ENCODE data around the gene RPS27L.

Gene RPS27L

GRCh38 chr15:63157118-63157843 is at the start of gene RPS27L:
Gene RPS27L (minus strand): TSS chr15:63157477. CDS start chr15:63157405, 72 bp downstream.
- peak; percentile 93 to 95 for DNase-seq
- Histone ChIP-seq H3K4me1 (peaks cover 0 to 32% (median 4%) of the 10 kb centered on the region in 4 donors), H3K9me3 (no peaks in the 10 kb centered on the region), H3K27me3 (no peaks in the 10 kb centered on the region), H3K27ac (peak within 1 kb of the TSS; percentile 93 to 94), H3K4me3 (peak within 1 kb of the TSS; percentile 77 to 78), H3K36me3 (peaks cover 12 to 29% (median 20%) of the 10 kb centered on the region in 3 donors)
- intact Hi-C loops (cut with DNase I; ENCODE audit: low total_unique reads), result no loop called here
- TF ChIP-seq, protein P1, sequence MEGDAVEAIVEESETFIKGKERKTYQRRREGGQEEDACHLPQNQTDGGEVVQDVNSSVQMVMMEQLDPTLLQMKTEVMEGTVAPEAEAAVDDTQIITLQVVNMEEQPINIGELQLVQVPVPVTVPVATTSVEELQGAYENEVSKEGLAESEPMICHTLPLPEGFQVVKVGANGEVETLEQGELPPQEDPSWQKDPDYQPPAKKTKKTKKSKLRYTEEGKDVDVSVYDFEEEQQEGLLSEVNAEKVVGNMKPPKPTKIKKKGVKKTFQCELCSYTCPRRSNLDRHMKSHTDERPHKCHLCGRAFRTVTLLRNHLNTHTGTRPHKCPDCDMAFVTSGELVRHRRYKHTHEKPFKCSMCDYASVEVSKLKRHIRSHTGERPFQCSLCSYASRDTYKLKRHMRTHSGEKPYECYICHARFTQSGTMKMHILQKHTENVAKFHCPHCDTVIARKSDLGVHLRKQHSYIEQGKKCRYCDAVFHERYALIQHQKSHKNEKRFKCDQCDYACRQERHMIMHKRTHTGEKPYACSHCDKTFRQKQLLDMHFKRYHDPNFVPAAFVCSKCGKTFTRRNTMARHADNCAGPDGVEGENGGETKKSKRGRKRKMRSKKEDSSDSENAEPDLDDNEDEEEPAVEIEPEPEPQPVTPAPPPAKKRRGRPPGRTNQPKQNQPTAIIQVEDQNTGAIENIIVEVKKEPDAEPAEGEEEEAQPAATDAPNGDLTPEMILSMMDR (IDR thresholded peaks at IDR 0.05), result no peak

- H3K4me1 ChIP-seq, result no peaks in the 10 kb centered on the region
- H3K9me3 ChIP-seq, result no peaks in the 10 kb centered on the region
- TF ChIP-seq, protein P1 (IDR thresholded peaks at IDR 0.05), result no peak
- no peak overlapping the region for H3K4me3 ChIP-seq
- H3K27me3 ChIP-seq, result no peaks in the 10 kb centered on the region
- H3K27ac ChIP-seq, result no peak overlapping the region
- intact Hi-C loops (cut with DNase I; ENCODE audit: low total_unique reads), result no loop called here
- no peaks in the 10 kb centered on the region for H3K36me3 ChIP-seq
- DNase-seq, result no peak
Measured at GRCh38 chr15:63206079-63206478, 48.8 kb upstream of the RPS27L start.

- Histone ChIP-seq H3K9me3 (no peaks in the 10 kb centered on the region), H3K27ac (no peak overlapping the region), H3K27me3 (no peaks in the 10 kb centered on the region), H3K36me3 (no peaks in the 10 kb centered on the region), H3K4me3 (no peak overlapping the region), H3K4me1 (no peaks in the 10 kb centered on the region)
- DNase-seq, result no peak
- intact Hi-C loops (cut with DNase I; ENCODE audit: low total_unique reads), result no loop called here
- TF ChIP-seq, protein P1 (IDR thresholded peaks at IDR 0.05), result no peak
Measured at GRCh38 chr15:63203451-63204090, 46.3 kb upstream of the RPS27L start.

DNA sequence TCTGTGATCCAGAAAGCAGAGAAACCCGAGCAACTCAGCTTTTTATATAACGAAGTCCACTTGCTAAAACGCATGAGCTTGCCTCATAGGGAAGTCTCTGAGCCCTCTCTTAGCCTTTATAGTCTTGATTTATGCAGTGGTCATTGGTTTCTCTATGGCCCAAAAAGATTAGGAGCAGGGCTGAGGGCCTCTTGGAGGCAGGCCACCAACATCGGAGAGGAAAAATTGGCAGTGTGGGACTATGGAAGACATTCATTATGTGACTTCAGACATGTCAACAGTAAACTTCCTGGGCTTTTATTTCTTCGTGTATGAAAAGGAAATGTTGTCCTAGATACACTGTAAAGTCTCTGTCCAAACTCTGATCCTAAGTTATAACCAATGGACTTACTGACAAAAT is 45.6 kb upstream of the RPS27L start:
- intact Hi-C loops (cut with DNase I; ENCODE audit: low total_unique reads), result no loop called here
- Histone ChIP-seq H3K27me3 (no peaks in the 10 kb centered on the region), H3K36me3 (peaks cover 0 to 4% (median 0%) of the 10 kb centered on the region in 3 donors), H3K9me3 (no peaks in the 10 kb centered on the region), H3K4me3 (no peak overlapping the region), H3K4me1 (no peaks in the 10 kb centered on the region), H3K27ac (no peak overlapping the region)
- no peak for DNase-seq
- TF ChIP-seq, protein P1 (IDR thresholded peaks at IDR 0.05), result no peak

GRCh38 chr15:63200464-63201249 is 43.4 kb upstream of the RPS27L start:
- TF ChIP-seq, protein P1 (IDR thresholded peaks at IDR 0.05), result no peak
- H3K27ac ChIP-seq, result no peak overlapping the region
- H3K36me3 ChIP-seq, result peaks cover 0 to 4% (median 0%) of the 10 kb centered on the region in 3 donors
- no peak overlapping the region for H3K4me3 ChIP-seq
- H3K27me3 ChIP-seq, result no peaks in the 10 kb centered on the region
- no peaks in the 10 kb centered on the region for H3K9me3 ChIP-seq
- no peak for DNase-seq
- intact Hi-C loops (cut with DNase I; ENCODE audit: low total_unique reads), result no loop called here
- peaks cover 0 to 16% (median 6%) of the 10 kb centered on the region in 4 donors for H3K4me1 ChIP-seq
